B cell (primary cell): ENCODE data around the gene ELL. TPM values are rescaled to one million over a fixed set of nuclear protein-coding genes. Genes with fewer than 3 reads are reported as not detected.

Source experiments
- ATAC-seq: fragments of 200-7000 bp; cut with Tn5 transposase; one replicate; pipeline ENCODE4 v1.10.0; 2021; ENCODE audit warnings: low read depth, mild to moderate bottlenecking, moderate number of reproducible peaks, moderate library complexity
- CTCF ChIA-PET: fragments of 350-600 bp; sonication (Branson Sonifier 250); formaldehyde crosslinking; loops from one replicate; lab custom pipeline; 2021; ENCODE audit warnings: antibody characterized with exemption, inconsistent platforms; lab: Charles Lee
- POLR2A ChIA-PET: fragments of 350-600 bp; sonication (Branson Sonifier 250); formaldehyde crosslinking; loops from one replicate; lab custom pipeline; 2021; ENCODE audit warnings: antibody characterized with exemption; lab: Charles Lee
- DNase-seq: peaks from one replicate; pipeline ENCODE4 v3.0.0; 2013
- H2AFZ ChIP-seq: 2 replicates; pipeline ENCODE4 v1.6.1; 2012; ENCODE audit warnings: mild to moderate bottlenecking, low read depth, low read length; ENCODE audit not compliant: insufficient read depth, poor library complexity, severe bottlenecking
- H3K27ac ChIP-seq, 2 donors: 1 replicate in 1 of 2; 2 replicates in 1 of 2; pipeline ENCODE4 v1.5.1; 2012 to 2013; ENCODE audit warnings: low read length in 2 of 2, mild to moderate bottlenecking in 2 of 2, moderate library complexity in 1 of 2
- H3K27me3 ChIP-seq, 4 experiments: fragments of 200-600 bp in 1 of 4; sonication (generic) in 1 of 4; replicated peaks in 1 of 4; 1 replicate in 2 of 4; 2 replicates in 2 of 4; pipeline versions ENCODE4 v1.6.1 to v1.7.0; 2013 to 2016; ENCODE audit warnings: low read length in 3 of 4, mild to moderate bottlenecking in 2 of 4, mixed read lengths in 1 of 4, moderate library complexity in 1 of 4; ENCODE audit not compliant: insufficient read depth in 4 of 4, control insufficient read depth in 3 of 4; ENCODE audit errors: control extremely low read depth in 1 of 4
- H3K36me3 ChIP-seq, 2 experiments: replicated peaks in 1 of 2; 1 replicate in 1 of 2; 2 replicates in 1 of 2; pipeline versions ENCODE4 v1.6.1 to v1.7.1; 2013; ENCODE audit warnings: low read length in 1 of 2; ENCODE audit not compliant: insufficient read depth in 2 of 2, control insufficient read depth in 1 of 2; ENCODE audit errors: control extremely low read depth in 1 of 2, extremely low read depth in 1 of 2
- H3K4me1 ChIP-seq, 2 donors: fragments of 200-600 bp in 1 of 2; sonication (generic) in 1 of 2; 1 replicate in 1 of 2; 2 replicates in 1 of 2; pipeline versions ENCODE4 v1.5.1 to v1.6.1; 2013 to 2017; ENCODE audit warnings: low read length in 2 of 2; ENCODE audit not compliant: control insufficient read depth in 2 of 2, insufficient read depth in 2 of 2
- H3K4me2 ChIP-seq: replicated peaks from 2 replicates; pipeline ENCODE3; 2012; ENCODE audit warnings: mild to moderate bottlenecking, low read depth, low read length; ENCODE audit not compliant: poor library complexity, severe bottlenecking
- H3K4me3 ChIP-seq, 5 experiments: fragments of 200-600 bp in 1 of 5; sonication (generic) in 1 of 5; 1 replicate in 3 of 5; 2 replicates in 2 of 5; pipeline versions ENCODE4 v1.5.1 to v1.7.0; 2011 to 2016; ENCODE audit warnings: low read length in 4 of 5, mild to moderate bottlenecking in 4 of 5, low read depth in 2 of 5, control low read depth in 1 of 5, moderate library complexity in 1 of 5; ENCODE audit not compliant: insufficient read depth in 1 of 5; ENCODE audit errors: control extremely low read depth in 1 of 5, extremely low read depth in 1 of 5
- H3K79me2 ChIP-seq: fragments of 200-600 bp; sonication (generic); one replicate; pipeline ENCODE4 v1.6.0; 2016; ENCODE audit warnings: low read length; ENCODE audit not compliant: control insufficient read depth, insufficient read depth
- H3K9ac ChIP-seq: fragments of 200-600 bp; sonication (generic); 2 replicates; pipeline ENCODE4 v1.6.1; 2017; ENCODE audit warnings: mild to moderate bottlenecking, low read length, moderate library complexity
- H3K9me3 ChIP-seq, 3 donors: one replicate each; pipeline versions ENCODE4 v1.6.1 to v1.7.1; 2013; ENCODE audit warnings: low read length in 2 of 3; ENCODE audit not compliant: control insufficient read depth in 2 of 3, insufficient read depth in 1 of 3; ENCODE audit errors: control extremely low read depth in 1 of 3
- H4K20me1 ChIP-seq: 2 replicates; pipeline ENCODE4 v1.6.0; 2012; ENCODE audit warnings: mild to moderate bottlenecking, low read length; ENCODE audit not compliant: insufficient read depth, control insufficient read depth, poor library complexity, severe bottlenecking
- H3K27ac Mint-ChIP-seq: one replicate; pipeline ENCODE4 v1.8.0; 2021; ENCODE audit warnings: mixed read lengths
- H3K27me3 Mint-ChIP-seq: one replicate; pipeline ENCODE4 v1.8.0; 2021; ENCODE audit warnings: mixed read lengths
- H3K4me1 Mint-ChIP-seq: one replicate; pipeline ENCODE4 v1.8.0; 2021; ENCODE audit warnings: mixed read lengths
- H3K4me3 Mint-ChIP-seq: one replicate; pipeline ENCODE4 v1.8.0; 2021; ENCODE audit warnings: mixed read lengths
- H3K9me3 Mint-ChIP-seq: one replicate; pipeline ENCODE4 v1.8.0; 2022; ENCODE audit warnings: mixed read lengths; ENCODE audit not compliant: insufficient read depth
- CTCF ChIP-seq: fragments of 200-600 bp; IDR thresholded peaks from one replicate; pipeline ENCODE4 v1.8.0; 2022; ENCODE audit warnings: antibody characterized with exemption, mild to moderate bottlenecking
- EZH2 ChIP-seq: IDR thresholded peaks from 2 replicates; pipeline ENCODE4 v1.6.1; 2012; ENCODE audit warnings: borderline replicate concordance, low read depth, mild to moderate bottlenecking, moderate library complexity, low read length; ENCODE audit not compliant: insufficient read depth, poor library complexity, severe bottlenecking
- WGBS: methylation state at CpG from one replicate; pipeline ENCODE4 v1.1.5; 2013; ENCODE audit warnings: missing lambda C conversion rate; ENCODE audit not compliant: insufficient coverage; 5-methylcytosine and 5-hydroxymethylcytosine counted together
- intact Hi-C: fragments of 100-400 bp; cut with micrococcal nuclease; formaldehyde crosslinking; loops from one replicate; pipeline ENCODE4 v1.10.0; 2022
- polyA plus RNA-seq: library from polyadenylated mRNA; depleted of rRNA; stranded (reverse); fragments of >200 nt; gene quantifications from 2 replicates; pipeline ENCODE4 v1.2.3, GENCODE V29; 2012
- total RNA-seq, 2 donors: library from RNA; stranded (reverse); fragments of 120-200 nt in 1 of 2; gene quantifications; 1 replicate in 1 of 2; 2 replicates in 1 of 2; pipeline versions ENCODE4 v1.2.3 to v1.2.4, GENCODE V29; 2013 to 2022

Gene ELL
- total and polyA plus RNA-seq, 2 donors (not counting 1 experiment from before 2014, with no cell fraction given) = 21.2 to 31.4 TPM

DNA sequence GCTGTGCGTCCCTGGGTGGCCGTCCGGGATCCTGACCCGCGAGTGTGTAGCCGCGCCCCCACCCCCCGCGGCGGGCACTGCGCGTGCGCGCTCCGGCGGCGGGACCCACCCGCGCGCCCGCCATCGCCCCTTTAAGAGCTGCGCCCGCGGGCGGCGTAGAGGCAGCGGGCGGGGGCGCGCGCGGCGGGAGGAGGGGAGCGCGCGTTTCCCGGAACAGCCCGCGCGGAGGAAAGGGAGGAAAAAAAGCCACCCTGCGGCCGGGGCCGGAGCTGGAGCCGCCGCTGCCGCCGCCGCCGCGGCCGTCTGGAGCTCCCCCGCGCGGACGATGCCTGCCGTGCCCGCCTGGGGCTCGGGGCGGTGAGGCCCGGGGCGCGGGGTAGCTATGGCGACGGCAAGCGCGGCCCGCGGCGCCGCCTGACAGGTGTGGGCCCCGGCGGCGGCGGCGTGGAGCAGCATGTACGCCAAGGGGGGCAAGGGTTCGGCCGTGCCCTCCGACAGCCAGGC lies 102.6 kb downstream of the ELL start, which contains the start of gene SSBP4:
TSS of gene SSBP4 (plus strand) at position 204 of the 504 bp plus-strand sequence. CDS start at position 455, 251 bp downstream.
- Histone ChIP-seq H3K36me3 (no peaks in the 10 kb centered on the region), H3K4me1 (peaks cover 70 to 77% of the 10 kb centered on the region in 2 donors), H4K20me1 (peaks cover 54% of the 10 kb centered on the region), H3K9ac (peak within 1 kb of the TSS; percentile 63), H3K4me3 (peak within 1 kb of the TSS in 4 of 5 experiments; percentile 41 to 67 (median 52)), H2AFZ (peak within 1 kb of the TSS; percentile 51), H3K4me2 (peak within 1 kb of the TSS; percentile 97), H3K9me3 (peaks cover 0 to 28% (median 0%) of the 10 kb centered on the region in 3 donors), H3K79me2 (peaks cover 28% of the 10 kb centered on the region), H3K27me3 (peaks cover 0 to 50% (median 31%) of the 10 kb centered on the region in 4 experiments), H3K27ac (no peak within 1 kb of the TSS)
- Mint-ChIP-seq H3K27ac (peak within 1 kb of the TSS; percentile 71), H3K27me3 (peaks cover 31% of the 10 kb centered on the region), H3K4me1 (peaks cover 66% of the 10 kb centered on the region), H3K4me3 (peak within 1 kb of the TSS; percentile 85), H3K9me3 (no peaks in the 10 kb centered on the region)
- under 1% methylated on average over 80 of the region's 80 CpGs for WGBS
- intact Hi-C loops = loop anchor here (1.0 kb wide), 1 partner anchor 10 kb away; no protein-coding TSS in a partner anchor
- DNase-seq = peak; percentile 88
- ATAC-seq = peak; percentile 64
- CTCF ChIA-PET = interaction anchor here (0.6 to 3.5 kb wide), 18 partner anchors 9 to 355 kb away, joined by 3 to 17 read pairs (median 4); partner anchors contain the start of gene LSM4
- POLR2A ChIA-PET = interaction anchor here (0.7 to 2.8 kb wide), 6 partner anchors 9 to 227 kb away, joined by 3 to 15 read pairs (median 4); partner anchors contain the start of gene MPV17L2
- peak; percentile 55 for TF ChIP-seq CTCF
- TF ChIP-seq EZH2 = no peak
